ENCODE data around the gene B3GLCT.
A peak's percentile ranks its signal among the peaks of the same experiment; 100 is the strongest.

DNA sequence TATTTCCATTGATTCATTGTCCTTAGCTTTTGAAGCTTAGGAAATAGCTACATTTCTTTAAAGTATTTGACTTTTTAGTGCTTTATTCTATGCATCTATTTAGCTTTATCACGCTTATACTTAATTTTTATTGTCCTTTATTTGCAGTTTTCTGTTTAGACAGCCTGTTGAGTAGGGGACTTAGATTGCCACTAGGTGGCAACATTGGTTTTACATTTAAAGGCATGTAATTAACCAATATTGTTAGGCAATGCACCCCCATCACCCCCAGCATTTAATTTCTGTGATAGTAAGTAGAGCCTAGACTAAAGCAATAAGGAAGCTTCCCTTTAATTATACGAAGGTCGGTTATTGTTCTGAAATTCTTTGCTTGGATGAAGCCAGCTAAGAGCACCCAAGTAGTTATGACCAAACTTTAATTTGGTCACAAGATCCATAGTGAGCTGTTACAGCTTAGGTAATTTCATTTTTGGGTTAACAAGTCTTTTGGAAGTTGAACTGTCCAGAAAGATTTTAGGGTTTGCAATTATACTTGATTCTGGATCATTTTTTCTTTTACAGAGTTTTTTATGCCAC lies 36.5 kb downstream of the B3GLCT start:
- peak; percentile 88 for TF ChIP-seq CTCF (IDR thresholded peaks at IDR 0.05; ENCODE audit: poor library complexity)
- TF ChIP-seq EZH2phosphoT487 (IDR thresholded peaks at IDR 0.05; ENCODE audit: low read depth, severe bottlenecking, unreplicated experiment) = no peak

Data from hepatocyte (in vitro differentiated cells).